ENCODE measurements around the gene HM13. TPM values are rescaled to one million over a fixed set of nuclear protein-coding genes. Genes with fewer than 3 reads are reported as not detected.

Gene HM13
- total and polyA plus RNA-seq, 2 donors (not counting 1 experiment from before 2014, with no cell fraction given) = 73.2 to 85.1 TPM

DNA sequence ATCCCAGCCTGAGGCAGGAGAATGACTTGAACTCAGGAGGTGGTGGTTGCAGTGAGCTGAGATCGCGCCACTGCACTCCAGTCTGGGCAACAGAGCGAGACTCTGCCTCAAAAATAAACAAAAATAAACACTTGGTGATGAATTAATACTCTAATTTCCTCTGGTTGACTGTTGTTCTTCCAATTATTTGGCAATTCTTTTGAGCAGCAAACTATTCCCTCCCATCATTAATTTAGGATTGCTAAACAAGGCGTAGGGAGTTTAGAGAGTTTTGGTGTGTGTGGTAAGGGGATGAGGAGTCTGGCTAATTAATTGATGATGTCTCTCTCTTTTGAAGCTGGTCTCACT lies 88.2 kb downstream of the HM13 start:
- WGBS (ENCODE audit: insufficient coverage) = no CpG with 5 or more reads among the region's 4 CpGs
- H3K9ac ChIP-seq (ENCODE audit: low read length) = no peak overlapping the region
- H3K9me3 Mint-ChIP-seq (ENCODE audit: insufficient read depth) = no peaks in the 10 kb centered on the region
- DNase-seq (no peak), ATAC-seq (ENCODE audit: low read depth) (no peak)
- no peak for TF ChIP-seq EZH2 (IDR thresholded peaks at IDR 0.05; ENCODE audit: borderline replicate concordance, insufficient read depth, low read depth, low read length, poor library complexity, severe bottlenecking)
- TF ChIP-seq, protein P1, sequence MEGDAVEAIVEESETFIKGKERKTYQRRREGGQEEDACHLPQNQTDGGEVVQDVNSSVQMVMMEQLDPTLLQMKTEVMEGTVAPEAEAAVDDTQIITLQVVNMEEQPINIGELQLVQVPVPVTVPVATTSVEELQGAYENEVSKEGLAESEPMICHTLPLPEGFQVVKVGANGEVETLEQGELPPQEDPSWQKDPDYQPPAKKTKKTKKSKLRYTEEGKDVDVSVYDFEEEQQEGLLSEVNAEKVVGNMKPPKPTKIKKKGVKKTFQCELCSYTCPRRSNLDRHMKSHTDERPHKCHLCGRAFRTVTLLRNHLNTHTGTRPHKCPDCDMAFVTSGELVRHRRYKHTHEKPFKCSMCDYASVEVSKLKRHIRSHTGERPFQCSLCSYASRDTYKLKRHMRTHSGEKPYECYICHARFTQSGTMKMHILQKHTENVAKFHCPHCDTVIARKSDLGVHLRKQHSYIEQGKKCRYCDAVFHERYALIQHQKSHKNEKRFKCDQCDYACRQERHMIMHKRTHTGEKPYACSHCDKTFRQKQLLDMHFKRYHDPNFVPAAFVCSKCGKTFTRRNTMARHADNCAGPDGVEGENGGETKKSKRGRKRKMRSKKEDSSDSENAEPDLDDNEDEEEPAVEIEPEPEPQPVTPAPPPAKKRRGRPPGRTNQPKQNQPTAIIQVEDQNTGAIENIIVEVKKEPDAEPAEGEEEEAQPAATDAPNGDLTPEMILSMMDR (IDR thresholded peaks at IDR 0.05) = no peak
- no peak overlapping the region for H3K27ac ChIP-seq (ENCODE audit: low read length in 2 of 2)
- H3K36me3 ChIP-seq (replicated peaks in 1 of 2; ENCODE audit: control extremely low read depth in 1 of 2, control insufficient read depth in 1 of 2, extremely low read depth in 1 of 2, insufficient read depth in 2 of 2, low read length in 1 of 2) = no peaks in the 10 kb centered on the region
- no peak overlapping the region for H3K4me2 ChIP-seq (replicated peaks; ENCODE audit: low read depth, low read length, poor library complexity, severe bottlenecking)
- ChIA-PET CTCF (interaction anchor here (2.4 to 4.8 kb wide), 5 partner anchors 10 to 43 kb away, joined by 5 to 55 read pairs (median 36); no protein-coding TSS in a partner anchor), POLR2A (no interaction called here)
- no peak overlapping the region for H3K4me3 ChIP-seq (ENCODE audit: control extremely low read depth in 1 of 5, extremely low read depth in 1 of 5, insufficient read depth in 1 of 5, low read depth in 2 of 5, low read length in 4 of 5)
- no peaks in the 10 kb centered on the region for H3K79me2 ChIP-seq (ENCODE audit: control insufficient read depth, insufficient read depth, low read length)
- peaks cover 0 to 41% (median 26%) of the 10 kb centered on the region in 4 experiments for H3K27me3 ChIP-seq (replicated peaks in 1 of 4; ENCODE audit: control extremely low read depth in 1 of 4, control insufficient read depth in 3 of 4, insufficient read depth in 4 of 4, low read length in 3 of 4)
- peaks cover 27% of the 10 kb centered on the region for H3K27me3 Mint-ChIP-seq
- no peaks in the 10 kb centered on the region for H4K20me1 ChIP-seq (ENCODE audit: control insufficient read depth, insufficient read depth, low read length, poor library complexity, severe bottlenecking)
- no peak overlapping the region for H3K27ac Mint-ChIP-seq
- H3K4me1 Mint-ChIP-seq = peaks cover 29% of the 10 kb centered on the region
- H3K9me3 ChIP-seq (ENCODE audit: control extremely low read depth in 1 of 3, control insufficient read depth in 2 of 3, insufficient read depth in 1 of 3, low read length in 2 of 3) = peaks cover 0 to 4% (median 0%) of the 10 kb centered on the region in 3 donors
- intact Hi-C loops (cut with micrococcal nuclease) = no loop called here
- H3K4me1 ChIP-seq (ENCODE audit: control insufficient read depth in 2 of 2, insufficient read depth in 2 of 2, low read length in 2 of 2) = peaks cover 18 to 26% of the 10 kb centered on the region in 2 donors
- peak overlapping the region; percentile 18 for H3K4me3 Mint-ChIP-seq
- no peak overlapping the region for H2AFZ ChIP-seq (ENCODE audit: insufficient read depth, low read depth, low read length, poor library complexity, severe bottlenecking)

DNA sequence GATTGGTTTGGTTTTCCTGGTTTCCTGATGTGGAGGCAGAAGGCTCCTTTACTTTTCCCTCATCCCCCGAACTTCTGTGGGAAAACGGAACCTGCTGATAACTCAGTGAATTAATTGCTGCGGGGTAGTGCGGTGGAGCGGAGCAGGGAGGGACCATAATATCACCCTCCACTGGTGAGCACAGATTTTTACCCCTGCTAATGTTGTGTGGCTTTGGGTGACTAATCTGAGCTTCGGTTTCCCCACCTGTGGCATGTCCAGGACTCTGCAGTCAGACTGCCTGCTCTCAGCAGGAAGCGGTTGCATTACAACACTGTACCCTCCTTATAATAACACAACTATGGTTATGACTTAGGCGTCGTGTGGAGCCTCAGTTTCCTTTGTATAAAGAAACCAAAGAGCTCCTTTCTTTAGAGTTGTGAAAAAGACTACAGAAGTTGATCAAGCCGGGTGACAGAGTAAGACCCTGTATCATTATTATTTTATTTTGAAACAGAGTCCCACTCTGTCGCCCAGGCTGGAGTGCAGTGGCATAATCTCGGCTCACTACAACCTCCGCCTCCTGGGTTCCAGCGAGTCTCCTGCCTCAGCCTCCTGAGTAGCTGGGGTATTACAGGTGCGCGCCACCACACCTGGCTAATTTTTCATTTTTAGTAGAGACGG lies 88.7 kb downstream of the HM13 start:
- peak overlapping the region; percentile 54 for H3K27ac Mint-ChIP-seq
- H3K4me3 ChIP-seq (ENCODE audit: control extremely low read depth in 1 of 5, extremely low read depth in 1 of 5, insufficient read depth in 1 of 5, low read depth in 2 of 5, low read length in 4 of 5) = no peak overlapping the region
- no peaks in the 10 kb centered on the region for H3K9me3 Mint-ChIP-seq (ENCODE audit: insufficient read depth)
- H3K4me3 Mint-ChIP-seq = peak overlapping the region; percentile 68
- peaks cover 33% of the 10 kb centered on the region for H3K27me3 Mint-ChIP-seq
- TF ChIP-seq, protein P1 (IDR thresholded peaks at IDR 0.05) = no peak
- TF ChIP-seq EZH2 (IDR thresholded peaks at IDR 0.05; ENCODE audit: borderline replicate concordance, insufficient read depth, low read depth, low read length, poor library complexity, severe bottlenecking) = no peak
- H3K9ac ChIP-seq (ENCODE audit: low read length) = no peak overlapping the region
- intact Hi-C loops (cut with micrococcal nuclease) = no loop called here
- H3K4me2 ChIP-seq (replicated peaks; ENCODE audit: low read depth, low read length, poor library complexity, severe bottlenecking) = no peak overlapping the region
- no peak overlapping the region for H3K27ac ChIP-seq (ENCODE audit: low read length in 2 of 2)
- peaks cover 0 to 4% (median 0%) of the 10 kb centered on the region in 3 donors for H3K9me3 ChIP-seq (ENCODE audit: control extremely low read depth in 1 of 3, control insufficient read depth in 2 of 3, insufficient read depth in 1 of 3, low read length in 2 of 3)
- WGBS (ENCODE audit: insufficient coverage) = 88% methylated on average over 7 of the region's 17 CpGs
- no peaks in the 10 kb centered on the region for H4K20me1 ChIP-seq (ENCODE audit: control insufficient read depth, insufficient read depth, low read length, poor library complexity, severe bottlenecking)
- no peaks in the 10 kb centered on the region for H3K36me3 ChIP-seq (replicated peaks in 1 of 2; ENCODE audit: control extremely low read depth in 1 of 2, control insufficient read depth in 1 of 2, extremely low read depth in 1 of 2, insufficient read depth in 2 of 2, low read length in 1 of 2)
- no peaks in the 10 kb centered on the region for H3K79me2 ChIP-seq (ENCODE audit: control insufficient read depth, insufficient read depth, low read length)
- H3K4me1 Mint-ChIP-seq = peaks cover 29% of the 10 kb centered on the region
- ChIA-PET CTCF (interaction anchor here (2.4 to 4.8 kb wide), 5 partner anchors 10 to 44 kb away, joined by 5 to 55 read pairs (median 36); no protein-coding TSS in a partner anchor), POLR2A (interaction anchor here (0.5 kb wide), 1 partner anchor 10 kb away, joined by 3 read pairs; no protein-coding TSS in a partner anchor)
- DNase-seq (peak; percentile 31), ATAC-seq (ENCODE audit: low read depth) (peak; percentile 9)
- peaks cover 18 to 26% of the 10 kb centered on the region in 2 donors for H3K4me1 ChIP-seq (ENCODE audit: control insufficient read depth in 2 of 2, insufficient read depth in 2 of 2, low read length in 2 of 2)
- no peak overlapping the region for H2AFZ ChIP-seq (ENCODE audit: insufficient read depth, low read depth, low read length, poor library complexity, severe bottlenecking)
- peaks cover 0 to 46% (median 31%) of the 10 kb centered on the region in 4 experiments for H3K27me3 ChIP-seq (replicated peaks in 1 of 4; ENCODE audit: control extremely low read depth in 1 of 4, control insufficient read depth in 3 of 4, insufficient read depth in 4 of 4, low read length in 3 of 4)
